Measurements from ENCODE around the gene PRAMEF2. TPM values are rescaled to one million over a fixed set of nuclear protein-coding genes. Genes with fewer than 3 reads are reported as not detected.
"Not testable (repeated sequence)": the region's sequence is repeated elsewhere in the genome, so short reads cannot be mapped to it uniquely, and the experiment has no call there.

Gene PRAMEF2
- not detected for total RNA-seq

GRCh38 chr1:12856786-12857185 lies at the start of gene PRAMEF2:
PRAMEF2 (plus strand) TSS chr1:12857086; CDS start chr1:12859010, 1,924 bp downstream.
- WGBS, 2 donors: 17 to 61% methylated on average over 1 to 2 of the region's 2 CpGs
- not testable (repeated sequence) for H3K4me3 ChIP-seq; DNase-seq (ENCODE audit: low spot score in 2 of 2); H3K4me1 ChIP-seq; H3K9me3 ChIP-seq; H3K27me3 ChIP-seq; H3K27ac ChIP-seq; H3K36me3 ChIP-seq

- Histone ChIP-seq H3K4me1 (no peaks in the 10 kb centered on the region), H3K4me3 (no peak overlapping the region), H3K27ac (no peak overlapping the region), H3K27me3 (no peaks in the 10 kb centered on the region), H3K9me3 (peaks cover 0 to 7% (median 0%) of the 10 kb centered on the region in 4 donors), H3K36me3 (no peaks in the 10 kb centered on the region)
- TF ChIP-seq CTCF (IDR thresholded peaks at IDR 0.05) (no peak), EP300 (IDR thresholded peaks at IDR 0.05) (no peak), POLR2A (IDR thresholded peaks at IDR 0.05) (no peak)
- DNase-seq (ENCODE audit: low spot score in 2 of 2): no peak
- 86 to 89% methylated on average over 1 of the region's 1 CpG for WGBS, 2 donors
Observed at GRCh38 chr1:12809933-12810332, 47.0 kb upstream of the PRAMEF2 start.

- Histone ChIP-seq H3K4me1 (no peaks in the 10 kb centered on the region), H3K27me3 (no peaks in the 10 kb centered on the region), H3K27ac (no peak overlapping the region), H3K36me3 (no peaks in the 10 kb centered on the region), H3K9me3 (no peaks in the 10 kb centered on the region), H3K4me3 (no peak overlapping the region)
- DNase-seq (ENCODE audit: low spot score in 2 of 2): no peak
- TF ChIP-seq CTCF (IDR thresholded peaks at IDR 0.05) (no peak), POLR2A (IDR thresholded peaks at IDR 0.05) (no peak), EP300 (IDR thresholded peaks at IDR 0.05) (no peak)
- WGBS, 2 donors: 71% methylated on average over 4 to 5 of the region's 5 CpGs
Observed at GRCh38 chr1:12810691-12811408, 46.0 kb upstream of the PRAMEF2 start.

GRCh38 chr1:12811409-12811784 lies 45.5 kb upstream of the PRAMEF2 start:
- no peak overlapping the region for H3K4me3 ChIP-seq
- DNase-seq (ENCODE audit: low spot score in 2 of 2): no peak
- H3K4me1 ChIP-seq: no peaks in the 10 kb centered on the region
- no peak overlapping the region for H3K27ac ChIP-seq
- no peaks in the 10 kb centered on the region for H3K36me3 ChIP-seq
- no peaks in the 10 kb centered on the region for H3K9me3 ChIP-seq
- 33 to 58% methylated on average over 1 to 2 of the region's 2 CpGs for whole genome bisulfite sequencing, 2 donors
- no peaks in the 10 kb centered on the region for H3K27me3 ChIP-seq
- TF ChIP-seq POLR2A (IDR thresholded peaks at IDR 0.05) (no peak), EP300 (IDR thresholded peaks at IDR 0.05) (no peak), CTCF (IDR thresholded peaks at IDR 0.05) (no peak)

- H3K27ac ChIP-seq; H3K4me3 ChIP-seq; H3K9me3 ChIP-seq; H3K27me3 ChIP-seq; H3K4me1 ChIP-seq; DNase-seq (ENCODE audit: low spot score in 2 of 2); H3K36me3 ChIP-seq: not testable (repeated sequence)
- 71 to 100% methylated on average over 1 to 4 of the region's 6 CpGs for WGBS, 2 donors
Observed at GRCh38 chr1:12819061-12819460, 37.8 kb upstream of the PRAMEF2 start.

- 64 to 71% methylated on average over 3 of the region's 3 CpGs for WGBS, 2 donors
- H3K27ac ChIP-seq: not testable (repeated sequence)
Observed at GRCh38 chr1:12831310-12831709, 25.6 kb upstream of the PRAMEF2 start, which contains the start of gene PRAMEF11. PRAMEF11 (minus strand) TSS chr1:12831410; CDS start chr1:12828789, 2,621 bp downstream.

GRCh38 chr1:12833251-12833650 lies 23.6 kb upstream of the PRAMEF2 start:
- WGBS, 2 donors: 42 to 61% methylated on average over 2 of the region's 2 CpGs
- not testable (repeated sequence) for DNase-seq (ENCODE audit: low spot score in 2 of 2); H3K27ac ChIP-seq; H3K9me3 ChIP-seq; H3K27me3 ChIP-seq; H3K4me3 ChIP-seq; H3K4me1 ChIP-seq; H3K36me3 ChIP-seq

More at GRCh38 chr1:12831310-12831709, 25.6 kb upstream of the PRAMEF2 start, which contains the start of gene PRAMEF11:
- H3K4me3 ChIP-seq; H3K36me3 ChIP-seq; DNase-seq (ENCODE audit: low spot score in 2 of 2); H3K4me1 ChIP-seq; H3K27me3 ChIP-seq; H3K9me3 ChIP-seq: not testable (repeated sequence)

GRCh38 chr1:12848620-12849019 lies 8.3 kb upstream of the PRAMEF2 start, which contains the start of gene HNRNPCL1:
HNRNPCL1 (minus strand) TSS chr1:12848720; CDS start chr1:12848289, 431 bp downstream.
- 89 to 90% methylated on average over 7 of the region's 7 CpGs for WGBS, 2 donors

More at GRCh38 chr1:12848620-12849019, 8.3 kb upstream of the PRAMEF2 start, which contains the start of gene HNRNPCL1:
- not testable (repeated sequence) for H3K36me3 ChIP-seq; H3K4me3 ChIP-seq; H3K27ac ChIP-seq; H3K27me3 ChIP-seq; DNase-seq (ENCODE audit: low spot score in 2 of 2); H3K4me1 ChIP-seq
- H3K9me3 ChIP-seq: peaks cover 0 to 17% (median 0%) of the 10 kb centered on the region in 4 donors
